ENCODE measurements around the gene UBAP2L.

DNA sequence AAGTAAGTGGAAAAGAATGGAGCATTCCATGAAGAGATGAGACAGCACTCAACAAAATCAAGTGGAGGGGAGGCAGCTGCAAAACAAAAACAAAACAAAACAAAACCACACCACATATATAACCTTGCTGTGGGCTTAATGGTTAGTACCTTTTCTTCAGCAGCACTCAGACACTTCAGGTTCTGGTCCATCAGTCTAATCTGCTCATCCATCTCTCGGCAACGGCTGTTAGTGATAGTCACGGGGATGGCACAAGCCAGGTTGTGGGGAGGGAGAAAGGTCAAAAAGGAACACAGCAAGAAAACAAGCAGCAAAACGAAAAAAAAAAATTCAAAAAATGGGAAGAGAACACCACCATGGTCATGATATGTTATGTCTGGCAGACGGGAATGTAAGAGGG is 48.9 kb upstream of the UBAP2L start:
- TF ChIP-seq, protein P1, sequence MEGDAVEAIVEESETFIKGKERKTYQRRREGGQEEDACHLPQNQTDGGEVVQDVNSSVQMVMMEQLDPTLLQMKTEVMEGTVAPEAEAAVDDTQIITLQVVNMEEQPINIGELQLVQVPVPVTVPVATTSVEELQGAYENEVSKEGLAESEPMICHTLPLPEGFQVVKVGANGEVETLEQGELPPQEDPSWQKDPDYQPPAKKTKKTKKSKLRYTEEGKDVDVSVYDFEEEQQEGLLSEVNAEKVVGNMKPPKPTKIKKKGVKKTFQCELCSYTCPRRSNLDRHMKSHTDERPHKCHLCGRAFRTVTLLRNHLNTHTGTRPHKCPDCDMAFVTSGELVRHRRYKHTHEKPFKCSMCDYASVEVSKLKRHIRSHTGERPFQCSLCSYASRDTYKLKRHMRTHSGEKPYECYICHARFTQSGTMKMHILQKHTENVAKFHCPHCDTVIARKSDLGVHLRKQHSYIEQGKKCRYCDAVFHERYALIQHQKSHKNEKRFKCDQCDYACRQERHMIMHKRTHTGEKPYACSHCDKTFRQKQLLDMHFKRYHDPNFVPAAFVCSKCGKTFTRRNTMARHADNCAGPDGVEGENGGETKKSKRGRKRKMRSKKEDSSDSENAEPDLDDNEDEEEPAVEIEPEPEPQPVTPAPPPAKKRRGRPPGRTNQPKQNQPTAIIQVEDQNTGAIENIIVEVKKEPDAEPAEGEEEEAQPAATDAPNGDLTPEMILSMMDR (IDR thresholded peaks at IDR 0.05) = no peak
- TF ChIP-seq EZH2 (IDR thresholded peaks at IDR 0.05; ENCODE audit: borderline replicate concordance, insufficient read depth, low read depth, low read length, poor library complexity, severe bottlenecking) = no peak
